ENCODE measurements around the gene TPST2. TPM values are rescaled to one million over a fixed set of nuclear protein-coding genes. Genes with fewer than 3 reads are reported as not detected.

The TPST2 gene
- total RNA-seq, 1 donor from 2014 or later = 63.1 TPM

GRCh38 chr22:26585104-26585790, 4.7 kb downstream of the TPST2 start:
- TF ChIP-seq CTCF (IDR thresholded peaks at IDR 0.05) = no peak
- DNase-seq = peak; percentile 66

GRCh38 chr22:26584010-26584409, 5.9 kb downstream of the TPST2 start:
- DNase-seq = no peak
- ATAC-seq = no peak
- no peak for TF ChIP-seq CTCF (IDR thresholded peaks at IDR 0.05)
- H3K27ac ChIP-seq = no peak overlapping the region
- intact Hi-C loops (cut with DNase I) = no loop called here
- H3K4me1 ChIP-seq = peaks cover 54% of the 10 kb centered on the region
- H3K4me3 ChIP-seq = no peak overlapping the region
- H3K27me3 ChIP-seq (ENCODE audit: low read depth) = no peaks in the 10 kb centered on the region
- no peaks in the 10 kb centered on the region for H3K9me3 ChIP-seq
- H3K36me3 ChIP-seq = peaks cover 8% of the 10 kb centered on the region

More at GRCh38 chr22:26585104-26585790, 4.7 kb downstream of the TPST2 start:
- intact Hi-C loops (cut with DNase I) = no loop called here
- H3K27me3 ChIP-seq (ENCODE audit: low read depth) = no peaks in the 10 kb centered on the region
- peak overlapping the region; percentile 12 for H3K4me3 ChIP-seq
- H3K4me1 ChIP-seq = peaks cover 44% of the 10 kb centered on the region
- H3K9me3 ChIP-seq = no peaks in the 10 kb centered on the region
- peak; percentile 10 to 51 for ATAC-seq
- H3K27ac ChIP-seq = no peak overlapping the region
- peaks cover 8% of the 10 kb centered on the region for H3K36me3 ChIP-seq

- no peak for DNase-seq
- Histone ChIP-seq H3K27me3 (ENCODE audit: low read depth) (no peaks in the 10 kb centered on the region), H3K4me1 (peaks cover 44% of the 10 kb centered on the region), H3K9me3 (no peaks in the 10 kb centered on the region), H3K4me3 (no peak overlapping the region), H3K36me3 (peaks cover 8% of the 10 kb centered on the region), H3K27ac (no peak overlapping the region)
- no peak for ATAC-seq
- TF ChIP-seq CTCF (IDR thresholded peaks at IDR 0.05) = no peak
- intact Hi-C loops (cut with DNase I) = no loop called here
These were observed 8.2 kb downstream of the TPST2 start for GRCh38 chr22:26581633-26582168.

- Histone ChIP-seq H3K4me1 (peaks cover 47% of the 10 kb centered on the region), H3K9me3 (no peaks in the 10 kb centered on the region), H3K36me3 (peaks cover 8% of the 10 kb centered on the region), H3K27me3 (ENCODE audit: low read depth) (no peaks in the 10 kb centered on the region), H3K27ac (no peak overlapping the region), H3K4me3 (no peak overlapping the region)
- intact Hi-C loops (cut with DNase I) = no loop called here
- TF ChIP-seq CTCF (IDR thresholded peaks at IDR 0.05) = no peak
- DNase-seq (no peak), ATAC-seq (no peak)
These were observed 8.9 kb downstream of the TPST2 start for GRCh38 chr22:26581026-26581425.

- H3K36me3 ChIP-seq = peaks cover 8% of the 10 kb centered on the region
- H3K27ac ChIP-seq = no peak overlapping the region
- no peak for ATAC-seq
- intact Hi-C loops (cut with DNase I) = no loop called here
- no peaks in the 10 kb centered on the region for H3K27me3 ChIP-seq (ENCODE audit: low read depth)
- H3K4me3 ChIP-seq = no peak overlapping the region
- no peaks in the 10 kb centered on the region for H3K9me3 ChIP-seq
- H3K4me1 ChIP-seq = peaks cover 45% of the 10 kb centered on the region
- no peak for TF ChIP-seq CTCF (IDR thresholded peaks at IDR 0.05)
- DNase-seq = no peak
These were observed 9.5 kb downstream of the TPST2 start for GRCh38 chr22:26580240-26580962.

Measured in lower lobe of right lung (tissue), 2 donors.